G401.6 (cell line): Measurements from ENCODE around the gene MBOAT2.

Experiments
- FAIRE-seq: peaks from 2 replicates; lab custom pipeline; 2012; peaks lifted over from hg19 to GRCh38; lab: Jason Lieb, UNC

Gene MBOAT2

GRCh38 chr2:8821276-8822217 is 181.9 kb downstream of the MBOAT2 start:
- no peak for FAIRE-seq

GRCh38 chr2:8819948-8820347 is 183.5 kb downstream of the MBOAT2 start:
- FAIRE-seq, result no peak

- no peak for FAIRE-seq
Observed at GRCh38 chr2:8819194-8819593, 184.3 kb downstream of the MBOAT2 start.

GRCh38 chr2:8817221-8817620 is 186.3 kb downstream of the MBOAT2 start:
- peak; percentile 59 for FAIRE-seq

GRCh38 chr2:8806885-8807704 is 196.4 kb downstream of the MBOAT2 start:
- no peak for FAIRE-seq

GRCh38 chr2:8805278-8806210 is 197.9 kb downstream of the MBOAT2 start:
- FAIRE-seq, result no peak

- no peak for FAIRE-seq
Observed at GRCh38 chr2:8803658-8804379, 199.7 kb downstream of the MBOAT2 start.

GRCh38 chr2:8802741-8803140 is 200.7 kb downstream of the MBOAT2 start:
- no peak for FAIRE-seq
